ENCODE data around the gene ANKRD66.

ANKRD66 gene

GRCh38 chr6:46781478-46782378 is 35.0 kb downstream of the ANKRD66 start:
- in situ Hi-C loops (cut with MboI; ENCODE audit: low pct_unique_long_range_greater_than_20kb, low sequenced_read_pairs) = no loop called here
- peak; percentile 76 for DNase-seq

GRCh38 chr6:46784535-46784934 is 37.8 kb downstream of the ANKRD66 start:
- DNase-seq = no peak
- in situ Hi-C loops (cut with MboI; ENCODE audit: low pct_unique_long_range_greater_than_20kb, low sequenced_read_pairs) = no loop called here

GRCh38 chr6:46787871-46788540 is 41.3 kb downstream of the ANKRD66 start:
- in situ Hi-C loops (cut with MboI; ENCODE audit: low pct_unique_long_range_greater_than_20kb, low sequenced_read_pairs) = no loop called here
- DNase-seq = no peak

GRCh38 chr6:46788791-46789190 is 42.1 kb downstream of the ANKRD66 start:
- in situ Hi-C loops (cut with MboI; ENCODE audit: low pct_unique_long_range_greater_than_20kb, low sequenced_read_pairs) = no loop called here
- DNase-seq = no peak

- in situ Hi-C loops (cut with MboI; ENCODE audit: low pct_unique_long_range_greater_than_20kb, low sequenced_read_pairs) = no loop called here
- DNase-seq = no peak
These were observed 43.0 kb downstream of the ANKRD66 start for GRCh38 chr6:46789434-46790354.

GRCh38 chr6:46790355-46790874 is 43.7 kb downstream of the ANKRD66 start:
- in situ Hi-C loops (cut with MboI; ENCODE audit: low pct_unique_long_range_greater_than_20kb, low sequenced_read_pairs) = no loop called here
- no peak for DNase-seq

GRCh38 chr6:46792635-46793034 is 45.9 kb downstream of the ANKRD66 start:
- in situ Hi-C loops (cut with MboI; ENCODE audit: low pct_unique_long_range_greater_than_20kb, low sequenced_read_pairs) = no loop called here
- DNase-seq = no peak

GRCh38 chr6:46793138-46793537 is 46.4 kb downstream of the ANKRD66 start, which contains the start of gene MEP1A:
MEP1A (plus strand) TSS chr6:46793389; CDS start chr6:46793399, 10 bp downstream.
- in situ Hi-C loops (cut with MboI; ENCODE audit: low pct_unique_long_range_greater_than_20kb, low sequenced_read_pairs) = no loop called here
- DNase-seq = no peak

- in situ Hi-C loops (cut with MboI; ENCODE audit: low pct_unique_long_range_greater_than_20kb, low sequenced_read_pairs) = no loop called here
These were observed 47.3 kb downstream of the ANKRD66 start for GRCh38 chr6:46794068-46794467.

GRCh38 chr6:46795816-46796215 is 49.1 kb downstream of the ANKRD66 start:
- DNase-seq = no peak
- in situ Hi-C loops (cut with MboI; ENCODE audit: low pct_unique_long_range_greater_than_20kb, low sequenced_read_pairs) = no loop called here

More at GRCh38 chr6:46794068-46794467, 47.3 kb downstream of the ANKRD66 start:
- no peak for DNase-seq

- in situ Hi-C loops (cut with MboI; ENCODE audit: low pct_unique_long_range_greater_than_20kb, low sequenced_read_pairs) = no loop called here
- no peak for DNase-seq
These were observed 50.3 kb downstream of the ANKRD66 start for GRCh38 chr6:46796848-46797580.

GRCh38 chr6:46799657-46800056 is 52.9 kb downstream of the ANKRD66 start:
- DNase-seq = no peak
- in situ Hi-C loops (cut with MboI; ENCODE audit: low pct_unique_long_range_greater_than_20kb, low sequenced_read_pairs) = no loop called here

GRCh38 chr6:46808806-46809205 is 62.1 kb downstream of the ANKRD66 start:
- DNase-seq = no peak
- in situ Hi-C loops (cut with MboI; ENCODE audit: low pct_unique_long_range_greater_than_20kb, low sequenced_read_pairs) = no loop called here

All from KBM-7 (cell line).